Measurements from ENCODE around the gene TFB1M.

The TFB1M gene

GRCh38 chr6:155278319-155279049 lies 35.8 kb downstream of the TFB1M start:
- H2AFZ ChIP-seq (ENCODE audit: low read depth), result no peak overlapping the region
- H3K4me2 ChIP-seq, result no peak overlapping the region
- H3K9ac ChIP-seq, result no peak overlapping the region
- no peak overlapping the region for H3K4me3 ChIP-seq (IDR thresholded peaks at IDR 0.05; ENCODE audit: insufficient read depth, low read depth, low read length)
- H3K4me1 ChIP-seq (ENCODE audit: low read depth, poor library complexity, severe bottlenecking), result peaks cover under 1% of the 10 kb centered on the region
- no peaks in the 10 kb centered on the region for H3K36me3 ChIP-seq (ENCODE audit: insufficient read depth)
- no peaks in the 10 kb centered on the region for H4K20me1 ChIP-seq (ENCODE audit: insufficient read depth)
- no peaks in the 10 kb centered on the region for H3K79me2 ChIP-seq (ENCODE audit: insufficient read depth, low read depth)
- no peak for TF ChIP-seq CTCF (conservative IDR thresholded peaks at IDR 0.05; ENCODE audit: low read depth, low read length)
- no peak overlapping the region for H3K27ac ChIP-seq
- no peaks in the 10 kb centered on the region for H3K27me3 ChIP-seq (ENCODE audit: insufficient read depth, low read depth)

- H3K36me3 ChIP-seq (ENCODE audit: insufficient read depth), result no peaks in the 10 kb centered on the region
- no peak overlapping the region for H3K4me3 ChIP-seq (IDR thresholded peaks at IDR 0.05; ENCODE audit: insufficient read depth, low read depth, low read length)
- H3K27ac ChIP-seq, result no peak overlapping the region
- TF ChIP-seq CTCF (conservative IDR thresholded peaks at IDR 0.05; ENCODE audit: low read depth, low read length), result no peak
- H2AFZ ChIP-seq (ENCODE audit: low read depth), result no peak overlapping the region
- no peak overlapping the region for H3K9ac ChIP-seq
- H4K20me1 ChIP-seq (ENCODE audit: insufficient read depth), result no peaks in the 10 kb centered on the region
- H3K4me2 ChIP-seq, result no peak overlapping the region
- H3K27me3 ChIP-seq (ENCODE audit: insufficient read depth, low read depth), result no peaks in the 10 kb centered on the region
- H3K4me1 ChIP-seq (ENCODE audit: low read depth, poor library complexity, severe bottlenecking), result peaks cover 9% of the 10 kb centered on the region
- no peaks in the 10 kb centered on the region for H3K79me2 ChIP-seq (ENCODE audit: insufficient read depth, low read depth)
Observed at GRCh38 chr6:155276638-155277037, 37.6 kb downstream of the TFB1M start.

- H3K9ac ChIP-seq, result no peak overlapping the region
- no peaks in the 10 kb centered on the region for H3K27me3 ChIP-seq (ENCODE audit: insufficient read depth, low read depth)
- no peaks in the 10 kb centered on the region for H4K20me1 ChIP-seq (ENCODE audit: insufficient read depth)
- H3K4me1 ChIP-seq (ENCODE audit: low read depth, poor library complexity, severe bottlenecking), result peaks cover 9% of the 10 kb centered on the region
- H3K36me3 ChIP-seq (ENCODE audit: insufficient read depth), result no peaks in the 10 kb centered on the region
- TF ChIP-seq CTCF (conservative IDR thresholded peaks at IDR 0.05; ENCODE audit: low read depth, low read length), result no peak
- no peak overlapping the region for H3K4me3 ChIP-seq (IDR thresholded peaks at IDR 0.05; ENCODE audit: insufficient read depth, low read depth, low read length)
- no peaks in the 10 kb centered on the region for H3K79me2 ChIP-seq (ENCODE audit: insufficient read depth, low read depth)
- H3K4me2 ChIP-seq, result no peak overlapping the region
- no peak overlapping the region for H2AFZ ChIP-seq (ENCODE audit: low read depth)
- no peak overlapping the region for H3K27ac ChIP-seq
Observed at GRCh38 chr6:155275808-155276480, 38.3 kb downstream of the TFB1M start.

GRCh38 chr6:155274533-155274932 lies 39.8 kb downstream of the TFB1M start:
- Histone ChIP-seq H3K36me3 (ENCODE audit: insufficient read depth) (no peaks in the 10 kb centered on the region), H3K9ac (no peak overlapping the region), H3K79me2 (ENCODE audit: insufficient read depth, low read depth) (no peaks in the 10 kb centered on the region), H3K27me3 (ENCODE audit: insufficient read depth, low read depth) (no peaks in the 10 kb centered on the region), H2AFZ (ENCODE audit: low read depth) (no peak overlapping the region), H3K4me3 (IDR thresholded peaks at IDR 0.05; ENCODE audit: insufficient read depth, low read depth, low read length) (no peak overlapping the region), H3K27ac (no peak overlapping the region), H3K4me1 (ENCODE audit: low read depth, poor library complexity, severe bottlenecking) (peaks cover 9% of the 10 kb centered on the region), H3K4me2 (no peak overlapping the region), H4K20me1 (ENCODE audit: insufficient read depth) (no peaks in the 10 kb centered on the region)
- TF ChIP-seq CTCF (conservative IDR thresholded peaks at IDR 0.05; ENCODE audit: low read depth, low read length), result no peak
